Frontal cortex (tissue), 4 donors: ENCODE measurements around the gene GSN. TPM values are rescaled to one million over a fixed set of nuclear protein-coding genes. Genes with fewer than 3 reads are reported as not detected.
A peak's percentile ranks its signal among the peaks of the same experiment; 100 is the strongest.

ENCODE experiments used
- DNase-seq, 2 donors: peaks; one replicate each; pipeline ENCODE4 v3.0.0; 2012; ENCODE audit warnings: low spot score in 2 of 2
- FAIRE-seq: peaks from 2 replicates; lab custom pipeline; 2012; peaks lifted over from hg19 to GRCh38; lab: Jason Lieb, UNC
- total RNA-seq: library from RNA; depleted of rRNA; stranded (reverse); fragments of >200 nt; gene quantifications from one replicate; pipeline ENCODE4 v1.2.3, GENCODE V29; 2014
- donor health status: control.
- donor health status: control.
- donor health status: control.

Gene GSN
- total RNA-seq, 1 donor from 2014 or later = 24.5 TPM

- DNase-seq (no peak), FAIRE-seq (no peak)
Observed at GRCh38 chr9:121298016-121298538, 30.1 kb downstream of the GSN start.

DNA sequence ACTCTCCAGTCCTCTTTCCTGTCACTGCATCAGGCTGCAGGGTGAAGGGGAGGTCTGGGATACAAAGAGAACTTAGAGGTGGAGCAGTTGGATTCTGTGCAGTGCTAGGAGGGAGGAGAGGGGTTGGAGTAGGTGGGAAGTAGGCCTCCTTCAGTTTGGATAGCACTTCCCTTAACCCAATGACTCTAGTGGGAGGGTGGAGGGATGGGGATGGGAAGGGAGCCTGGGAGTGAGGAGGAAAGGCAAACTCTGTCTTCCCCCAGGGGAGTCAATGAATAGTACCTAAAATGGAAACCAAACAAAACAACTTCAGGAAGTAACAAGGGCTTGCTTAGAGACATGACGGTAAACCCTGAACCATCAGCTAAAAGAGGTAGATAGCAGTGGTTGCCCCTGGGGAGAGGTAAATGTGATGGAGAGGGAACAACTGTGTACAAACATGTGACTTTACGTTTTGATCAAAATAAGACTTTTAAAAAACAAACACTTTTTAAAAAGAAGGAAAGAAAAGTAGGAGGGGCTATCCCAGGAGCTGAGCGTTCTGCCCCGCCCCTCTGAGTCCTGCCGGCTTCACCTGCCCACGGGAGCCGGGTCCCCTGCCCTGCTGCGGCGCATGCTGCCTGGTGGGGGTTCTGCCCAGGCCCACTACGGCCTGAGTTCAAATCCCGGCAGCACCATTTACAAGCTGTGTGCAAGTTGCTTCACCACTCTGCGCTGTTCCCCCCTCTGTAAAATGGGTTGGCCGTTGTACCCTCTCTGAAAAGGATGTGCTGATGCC, 30.9 kb downstream of the GSN start:
- no peak for DNase-seq
- no peak for FAIRE-seq

- FAIRE-seq = no peak
- peak; percentile 74 to 83 for DNase-seq
Observed at GRCh38 chr9:121299467-121300282, 31.7 kb downstream of the GSN start.

GRCh38 chr9:121300283-121301119, 32.5 kb downstream of the GSN start:
- FAIRE-seq (no peak), DNase-seq (no peak)

- DNase-seq (no peak), FAIRE-seq (no peak)
Observed at GRCh38 chr9:121301881-121302286, 33.9 kb downstream of the GSN start.

DNA sequence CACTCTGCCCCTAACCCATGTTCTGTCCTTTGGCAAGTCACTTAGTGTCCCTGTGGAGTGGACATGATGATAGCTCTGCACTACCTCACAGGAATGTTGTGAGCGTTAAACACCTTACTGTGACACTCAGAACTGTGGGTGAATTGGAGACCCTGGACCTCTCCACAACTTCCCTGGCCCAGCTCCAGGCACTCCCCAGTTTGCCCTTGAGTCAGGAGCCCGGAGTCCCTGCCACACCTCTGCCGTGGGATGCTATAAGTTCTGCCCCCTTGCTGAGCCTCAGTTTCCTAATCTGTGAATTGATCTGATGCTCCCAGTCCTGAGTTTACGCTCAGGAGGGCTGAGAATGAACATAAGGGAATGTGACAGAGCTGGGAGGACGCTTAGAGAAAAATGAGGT, 34.4 kb downstream of the GSN start:
- FAIRE-seq (no peak), DNase-seq (no peak)

DNA sequence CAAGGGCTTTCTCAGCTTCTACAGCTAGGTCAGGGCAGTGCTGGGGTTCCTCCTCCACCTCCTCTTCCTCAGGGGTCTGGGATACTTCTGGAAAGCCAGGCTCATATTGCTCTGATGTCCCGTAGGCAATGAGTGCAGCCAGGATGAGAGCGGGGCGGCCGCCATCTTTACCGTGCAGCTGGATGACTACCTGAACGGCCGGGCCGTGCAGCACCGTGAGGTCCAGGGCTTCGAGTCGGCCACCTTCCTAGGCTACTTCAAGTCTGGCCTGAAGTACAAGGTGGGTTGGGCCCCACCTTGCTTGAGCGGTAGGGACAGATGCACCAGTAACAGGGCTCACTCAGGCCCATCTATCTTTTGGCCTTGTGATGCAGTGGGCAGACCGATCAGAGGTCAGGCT, 34.8 kb downstream of the GSN start:
- FAIRE-seq (no peak), DNase-seq (no peak)

DNA sequence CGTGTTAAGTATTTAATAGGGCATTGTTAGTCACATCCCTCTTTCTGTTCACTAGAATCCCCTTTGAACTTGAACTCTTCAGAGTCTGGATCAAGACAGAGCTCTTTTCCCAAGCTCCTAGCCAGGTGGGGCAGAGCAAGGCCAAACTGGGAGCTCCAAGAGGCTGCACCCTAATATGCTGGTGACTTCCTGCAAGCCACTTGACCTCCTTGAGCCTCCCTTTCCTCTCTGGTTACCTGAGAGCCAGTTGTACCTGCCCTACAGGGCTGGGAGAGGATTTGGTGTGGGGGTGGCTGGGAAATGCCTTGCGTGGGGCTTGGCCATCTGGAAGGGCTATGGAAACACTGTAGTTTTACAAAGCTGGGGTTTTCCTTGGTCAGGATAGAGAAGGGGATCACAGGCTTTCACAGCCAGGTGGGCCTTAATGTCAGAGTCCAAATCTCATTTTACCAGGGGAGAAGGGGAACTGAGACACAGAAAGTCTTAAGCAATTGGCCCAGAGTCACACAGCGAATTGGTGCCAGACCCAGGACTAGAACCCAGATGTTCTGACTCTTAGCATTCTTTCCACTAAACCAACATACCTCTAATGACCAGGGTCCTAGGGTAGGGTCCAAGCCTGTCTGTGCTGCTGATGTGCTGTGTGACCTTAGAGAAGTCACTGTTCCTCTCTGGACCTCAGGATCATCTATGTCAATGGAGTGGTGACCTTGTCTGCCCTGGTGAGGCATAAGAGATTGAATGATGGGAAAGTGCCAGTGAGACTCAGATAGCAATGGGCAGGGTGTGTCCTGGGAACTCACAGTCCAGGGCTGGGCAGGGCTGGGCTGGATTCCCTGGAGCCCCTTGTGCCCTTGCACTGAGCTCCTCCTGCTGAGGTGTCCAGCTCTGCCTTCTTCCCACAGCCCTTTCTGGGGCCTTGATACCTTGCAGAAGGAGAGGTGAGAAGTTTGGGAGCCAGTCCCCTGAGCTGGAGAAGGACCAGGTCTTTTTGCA, 35.8 kb downstream of the GSN start:
- no peak for DNase-seq
- FAIRE-seq = no peak

- DNase-seq = no peak
- no peak for FAIRE-seq
Observed at GRCh38 chr9:121304707-121305106, 36.7 kb downstream of the GSN start.

GRCh38 chr9:121305269-121305994, 37.5 kb downstream of the GSN start:
- FAIRE-seq = no peak
- DNase-seq = no peak

DNA sequence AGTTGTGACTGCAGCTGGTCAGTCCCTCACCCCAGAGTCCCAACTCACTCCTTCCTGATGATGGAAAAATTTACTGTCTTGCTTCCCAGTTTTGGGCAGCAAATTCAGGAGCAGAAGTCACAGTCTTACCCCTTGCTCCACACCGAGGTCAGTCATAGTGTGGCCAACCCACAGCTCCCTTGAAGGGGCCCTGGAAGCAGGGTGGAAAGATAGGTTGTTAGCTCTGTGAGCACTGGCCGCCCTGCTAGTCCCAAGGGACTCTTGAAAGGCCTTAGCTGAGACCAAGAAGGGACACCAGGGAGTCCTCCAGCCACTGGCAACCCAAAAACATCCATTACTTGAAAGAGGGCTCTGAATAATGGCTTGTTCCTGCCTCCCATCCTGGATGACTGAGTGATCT, 40.0 kb downstream of the GSN start:
- DNase-seq = no peak

DNA sequence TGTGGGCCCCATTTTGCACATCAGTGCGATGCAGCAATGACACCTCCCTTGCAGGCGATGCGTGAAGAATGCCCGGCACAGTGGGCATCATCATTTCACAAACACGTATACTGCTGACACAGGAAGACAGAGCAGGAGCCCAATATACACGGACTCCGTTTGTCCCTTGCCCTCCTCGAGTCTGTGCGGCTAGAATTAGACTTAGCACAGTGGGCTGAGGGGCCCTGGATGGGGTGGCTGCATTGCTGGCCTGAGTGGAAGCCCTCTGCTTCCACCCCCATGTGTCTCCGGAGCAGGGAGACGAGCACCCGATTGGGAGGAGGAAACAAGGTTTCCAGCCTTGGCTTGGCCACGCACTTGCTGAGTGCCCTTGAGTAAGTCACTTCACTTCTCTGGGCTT, 40.8 kb downstream of the GSN start:
- FAIRE-seq (no peak), DNase-seq (no peak)

More for the DNA sequence above, 40.0 kb downstream of the GSN start:
- FAIRE-seq = no peak

GRCh38 chr9:121309171-121309570, 41.2 kb downstream of the GSN start:
- no peak for FAIRE-seq
- DNase-seq = no peak

- no peak for DNase-seq
- FAIRE-seq = no peak
Observed at GRCh38 chr9:121309833-121310425, 42.0 kb downstream of the GSN start.

DNA sequence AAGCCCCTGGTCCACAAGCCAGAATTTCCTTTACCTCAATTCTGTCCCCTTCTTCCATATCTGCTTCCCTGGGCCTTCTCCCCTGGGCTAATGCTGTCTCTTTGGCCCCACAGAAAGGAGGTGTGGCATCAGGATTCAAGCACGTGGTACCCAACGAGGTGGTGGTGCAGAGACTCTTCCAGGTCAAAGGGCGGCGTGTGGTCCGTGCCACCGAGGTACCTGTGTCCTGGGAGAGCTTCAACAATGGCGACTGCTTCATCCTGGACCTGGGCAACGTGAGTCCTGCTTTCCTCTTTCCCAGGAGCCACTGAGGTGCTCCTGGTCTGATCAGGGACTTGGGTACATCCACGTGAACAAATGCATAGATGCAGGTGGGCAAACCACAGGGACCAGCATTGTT, 42.6 kb downstream of the GSN start:
- no peak for FAIRE-seq

DNA sequence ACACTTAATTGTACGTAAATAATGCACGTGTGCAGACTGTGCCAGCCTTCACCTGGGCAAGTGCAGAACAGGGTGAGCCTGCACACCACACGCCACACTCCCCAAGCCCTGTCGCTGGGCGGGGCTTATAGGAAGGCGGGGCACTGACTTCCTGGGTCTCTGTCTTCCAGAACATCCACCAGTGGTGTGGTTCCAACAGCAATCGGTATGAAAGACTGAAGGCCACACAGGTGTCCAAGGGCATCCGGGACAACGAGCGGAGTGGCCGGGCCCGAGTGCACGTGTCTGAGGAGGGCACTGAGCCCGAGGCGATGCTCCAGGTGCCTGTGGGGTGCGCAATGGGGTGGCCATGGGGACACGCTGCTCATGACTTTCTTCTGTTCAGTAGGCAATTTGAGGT, 44.2 kb downstream of the GSN start:
- DNase-seq (no peak), FAIRE-seq (no peak)

More for the DNA sequence above, 42.6 kb downstream of the GSN start:
- DNase-seq = no peak

DNA sequence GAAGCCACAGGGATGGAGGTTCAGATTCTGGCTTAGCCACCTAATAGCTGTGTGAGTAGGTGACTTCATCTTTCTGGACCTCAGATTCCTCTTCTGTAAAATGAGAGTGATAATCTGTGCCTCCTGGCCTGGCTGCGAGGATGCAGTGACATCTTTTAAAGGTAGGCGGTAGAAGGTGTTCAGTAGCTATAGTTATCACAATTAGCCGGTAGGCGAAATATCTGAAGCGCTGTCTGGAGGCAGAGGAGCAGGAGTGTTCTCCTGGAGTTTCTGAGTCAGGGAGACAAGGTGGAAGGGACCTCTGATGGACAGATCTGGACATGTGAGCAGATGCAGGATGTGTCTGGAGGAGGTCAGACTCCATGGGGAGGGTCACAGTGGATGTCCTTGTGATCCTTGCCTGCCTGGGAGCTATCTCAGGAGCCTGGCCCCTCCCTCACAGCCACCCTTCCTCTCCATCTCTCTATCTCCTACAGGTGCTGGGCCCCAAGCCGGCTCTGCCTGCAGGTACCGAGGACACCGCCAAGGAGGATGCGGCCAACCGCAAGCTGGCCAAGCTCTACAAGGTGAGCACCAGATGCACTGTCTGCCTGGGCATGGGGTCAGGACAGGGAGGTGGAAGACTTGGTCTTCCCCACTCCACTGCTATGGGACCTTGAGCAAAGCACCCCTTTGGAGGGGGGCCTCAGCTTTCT, 45.6 kb downstream of the GSN start:
- no peak for FAIRE-seq
- no peak for DNase-seq
